Astrocyte of the spinal cord (primary cell): Measurements from ENCODE around the gene UBD.

Experiments used
- DNase-seq: peaks from one replicate; pipeline ENCODE4 v3.0.0; 2011; ENCODE audit warnings: low read depth, low spot score
- H3K4me3 ChIP-seq: 2 replicates; pipeline ENCODE4 v1.5.1; 2011; ENCODE audit warnings: low read depth, mild to moderate bottlenecking, low read length, moderate library complexity
- CTCF ChIP-seq: IDR thresholded peaks from 2 replicates; pipeline ENCODE4 v1.5.1; 2012; ENCODE audit warnings: low read depth, mild to moderate bottlenecking, low read length, inconsistent platforms
- in situ Hi-C: cut with HindIII; loops from 2 replicates; pipeline ENCODE4 v1.10.0; 2017; ENCODE audit warnings: low sequenced_read_pairs

The UBD gene

GRCh38 chr6:29563435-29563965 is 4.0 kb upstream of the UBD start:
- no peak overlapping the region for H3K4me3 ChIP-seq
- TF ChIP-seq CTCF, result no peak
- in situ Hi-C loops, result no loop called here
- no peak for DNase-seq

- in situ Hi-C loops, result no loop called here
- no peak overlapping the region for H3K4me3 ChIP-seq
- no peak for DNase-seq
- no peak for TF ChIP-seq CTCF
Measured at GRCh38 chr6:29561606-29562181, 2.2 kb upstream of the UBD start.

GRCh38 chr6:29561091-29561490 is 1.6 kb upstream of the UBD start:
- no peak for DNase-seq
- no peak for TF ChIP-seq CTCF
- in situ Hi-C loops, result no loop called here
- H3K4me3 ChIP-seq, result no peak overlapping the region

GRCh38 chr6:29558439-29559079 is 973 bp downstream of the UBD start:
- no peak for TF ChIP-seq CTCF
- DNase-seq, result no peak
- in situ Hi-C loops, result no loop called here
- no peak overlapping the region for H3K4me3 ChIP-seq

- no peak overlapping the region for H3K4me3 ChIP-seq
- DNase-seq, result no peak
- in situ Hi-C loops, result no loop called here
- TF ChIP-seq CTCF, result no peak
Measured at GRCh38 chr6:29557320-29557719, 2.2 kb downstream of the UBD start.

- TF ChIP-seq CTCF, result no peak
- no peak for DNase-seq
- no peak overlapping the region for H3K4me3 ChIP-seq
- in situ Hi-C loops, result no loop called here
Measured at GRCh38 chr6:29554764-29555163, 4.8 kb downstream of the UBD start.
